GM12891 (cell line): ENCODE results near the gene QRFPR.

Source experiments
- POLR2A ChIP-seq: IDR thresholded peaks from 2 replicates; pipeline ENCODE4 v1.6.1; 2011; ENCODE audit warnings: low read depth, low read length, control low read depth
- POLR2AphosphoS5 ChIP-seq: IDR thresholded peaks from 2 replicates; pipeline ENCODE4 v1.6.1; 2011; ENCODE audit warnings: low read depth, low read length, control low read depth
- SPI1 ChIP-seq: IDR thresholded peaks from 2 replicates; pipeline ENCODE4 v1.6.1; 2011; ENCODE audit warnings: low read depth, low read length, control low read depth

- TF ChIP-seq POLR2A = no peak
- no peak for TF ChIP-seq POLR2AphosphoS5
- no peak for TF ChIP-seq SPI1
Measured at GRCh38 chr4:121330180-121330665, 50.6 kb downstream of the QRFPR start.
